Activated CD4-positive, alpha-beta T cell treated with anti-CD3 and anti-CD28 coated beads, Interleukin-2, amount 10 ng/mL, durations not matched to agents 7 days and 5 days (primary cell): ENCODE results near the gene SCD5. TPM values are rescaled to one million over a fixed set of nuclear protein-coding genes. Genes with fewer than 3 reads are reported as not detected.

ENCODE experiments used
- CTCF ChIA-PET: fragments of 350-600 bp; sonication (Branson Sonifier 250); formaldehyde crosslinking; loops from one replicate; lab custom pipeline; 2021; ENCODE audit warnings: antibody characterized with exemption; lab: Charles Lee
- POLR2A ChIA-PET: fragments of 350-600 bp; sonication (Branson Sonifier 250); formaldehyde crosslinking; loops from one replicate; lab custom pipeline; 2021; ENCODE audit warnings: antibody characterized with exemption; lab: Charles Lee
- DNase-seq: peaks from one replicate; pipeline ENCODE4 v3.0.0-alpha.2; 2020
- H3K27ac Mint-ChIP-seq: one replicate; pipeline ENCODE4 v1.8.0; 2021; ENCODE audit warnings: mild to moderate bottlenecking, moderate library complexity, mixed read lengths
- H3K27me3 Mint-ChIP-seq: one replicate; pipeline ENCODE4 v1.8.0; 2021; ENCODE audit warnings: mixed read lengths
- H3K36me3 Mint-ChIP-seq: one replicate; pipeline ENCODE4 v1.8.0; 2021; ENCODE audit warnings: low read depth, mixed read lengths
- H3K4me1 Mint-ChIP-seq: one replicate; pipeline ENCODE4 v1.8.0; 2021; ENCODE audit warnings: mixed read lengths
- H3K4me3 Mint-ChIP-seq: one replicate; pipeline ENCODE4 v1.8.0; 2021; ENCODE audit warnings: mild to moderate bottlenecking, moderate library complexity, mixed read lengths
- H3K9me3 Mint-ChIP-seq: one replicate; pipeline ENCODE4 v1.8.0; 2021; ENCODE audit warnings: mixed read lengths
- total RNA-seq, 2 experiments: library from RNA; stranded (reverse); gene quantifications; one replicate each; pipeline ENCODE4 v1.2.3, GENCODE V29; 2021

SCD5 gene
- total RNA-seq, 2 experiments from 2014 or later, result 2.0 TPM

- CTCF ChIA-PET, result interaction anchor here (1.1 to 1.7 kb wide), 3 partner anchors 9 to 235 kb away, joined by 3 to 5 read pairs (median 4); no protein-coding TSS in a partner anchor
- H3K36me3 Mint-ChIP-seq, result no peaks in the 10 kb centered on the region
- peaks cover 8% of the 10 kb centered on the region for H3K27me3 Mint-ChIP-seq
- DNase-seq, result no peak
- POLR2A ChIA-PET, result no interaction called here
- no peak overlapping the region for H3K4me3 Mint-ChIP-seq
- no peaks in the 10 kb centered on the region for H3K9me3 Mint-ChIP-seq
- H3K4me1 Mint-ChIP-seq, result no peaks in the 10 kb centered on the region
- no peak overlapping the region for H3K27ac Mint-ChIP-seq
Measured at GRCh38 chr4:82704156-82704555, 94.4 kb downstream of the SCD5 start.

- no peak overlapping the region for H3K4me3 Mint-ChIP-seq
- no peak overlapping the region for H3K27ac Mint-ChIP-seq
- no peaks in the 10 kb centered on the region for H3K9me3 Mint-ChIP-seq
- no peaks in the 10 kb centered on the region for H3K36me3 Mint-ChIP-seq
- no peaks in the 10 kb centered on the region for H3K4me1 Mint-ChIP-seq
- no peak for DNase-seq
- ChIA-PET POLR2A (interaction anchor here (0.7 kb wide), 1 partner anchor 31 kb away, joined by 3 read pairs; no protein-coding TSS in a partner anchor), CTCF (interaction anchor here (1.3 kb wide), 1 partner anchor 70 kb away, joined by 3 read pairs; no protein-coding TSS in a partner anchor)
- peaks cover 2% of the 10 kb centered on the region for H3K27me3 Mint-ChIP-seq
Measured at GRCh38 chr4:82698412-82698811, 100.2 kb downstream of the SCD5 start.

- H3K36me3 Mint-ChIP-seq, result no peaks in the 10 kb centered on the region
- no peak overlapping the region for H3K27ac Mint-ChIP-seq
- H3K4me1 Mint-ChIP-seq, result no peaks in the 10 kb centered on the region
- CTCF ChIA-PET, result interaction anchor here (1.3 kb wide), 1 partner anchor 69 kb away, joined by 3 read pairs; no protein-coding TSS in a partner anchor
- no peaks in the 10 kb centered on the region for H3K9me3 Mint-ChIP-seq
- no peak for DNase-seq
- H3K4me3 Mint-ChIP-seq, result no peak overlapping the region
- POLR2A ChIA-PET, result interaction anchor here (0.7 kb wide), 1 partner anchor 31 kb away, joined by 3 read pairs; no protein-coding TSS in a partner anchor
- H3K27me3 Mint-ChIP-seq, result peaks cover 2% of the 10 kb centered on the region
Measured at GRCh38 chr4:82697561-82697960, 101.0 kb downstream of the SCD5 start.

GRCh38 chr4:82696117-82696860 is 102.3 kb downstream of the SCD5 start:
- no peaks in the 10 kb centered on the region for H3K27me3 Mint-ChIP-seq
- CTCF ChIA-PET, result interaction anchor here (1.6 kb wide), 1 partner anchor 11 kb away, joined by 3 read pairs; no protein-coding TSS in a partner anchor
- no peaks in the 10 kb centered on the region for H3K4me1 Mint-ChIP-seq
- no peak for DNase-seq
- H3K9me3 Mint-ChIP-seq, result no peaks in the 10 kb centered on the region
- no peak overlapping the region for H3K27ac Mint-ChIP-seq
- no peak overlapping the region for H3K4me3 Mint-ChIP-seq
- H3K36me3 Mint-ChIP-seq, result no peaks in the 10 kb centered on the region
- POLR2A ChIA-PET, result no interaction called here

GRCh38 chr4:82694892-82695291 is 103.7 kb downstream of the SCD5 start:
- Mint-ChIP-seq H3K27ac (no peak overlapping the region), H3K4me3 (no peak overlapping the region), H3K4me1 (no peaks in the 10 kb centered on the region), H3K27me3 (no peaks in the 10 kb centered on the region), H3K9me3 (no peaks in the 10 kb centered on the region), H3K36me3 (no peaks in the 10 kb centered on the region)
- POLR2A ChIA-PET, result no interaction called here
- CTCF ChIA-PET, result interaction anchor here (0.9 kb wide), 1 partner anchor 10 kb away, joined by 4 read pairs; no protein-coding TSS in a partner anchor
- DNase-seq, result no peak

- H3K9me3 Mint-ChIP-seq, result no peaks in the 10 kb centered on the region
- no peaks in the 10 kb centered on the region for H3K27me3 Mint-ChIP-seq
- no peaks in the 10 kb centered on the region for H3K4me1 Mint-ChIP-seq
- CTCF ChIA-PET, result no interaction called here
- no peaks in the 10 kb centered on the region for H3K36me3 Mint-ChIP-seq
- no peak for DNase-seq
- no peak overlapping the region for H3K27ac Mint-ChIP-seq
- POLR2A ChIA-PET, result no interaction called here
- no peak overlapping the region for H3K4me3 Mint-ChIP-seq
Measured at GRCh38 chr4:82694046-82694445, 104.5 kb downstream of the SCD5 start.

GRCh38 chr4:82692101-82692780 is 106.4 kb downstream of the SCD5 start:
- peaks cover 7% of the 10 kb centered on the region for H3K27me3 Mint-ChIP-seq
- H3K4me3 Mint-ChIP-seq, result no peak overlapping the region
- ChIA-PET CTCF (no interaction called here), POLR2A (no interaction called here)
- no peak overlapping the region for H3K27ac Mint-ChIP-seq
- H3K9me3 Mint-ChIP-seq, result no peaks in the 10 kb centered on the region
- H3K4me1 Mint-ChIP-seq, result no peaks in the 10 kb centered on the region
- DNase-seq, result no peak
- H3K36me3 Mint-ChIP-seq, result no peaks in the 10 kb centered on the region

GRCh38 chr4:82691431-82691830 is 107.2 kb downstream of the SCD5 start:
- ChIA-PET CTCF (no interaction called here), POLR2A (no interaction called here)
- no peak for DNase-seq
- Mint-ChIP-seq H3K9me3 (no peaks in the 10 kb centered on the region), H3K27ac (no peak overlapping the region), H3K36me3 (no peaks in the 10 kb centered on the region), H3K4me3 (no peak overlapping the region), H3K4me1 (no peaks in the 10 kb centered on the region), H3K27me3 (peaks cover 7% of the 10 kb centered on the region)

GRCh38 chr4:82688091-82688795 is 110.4 kb downstream of the SCD5 start:
- CTCF ChIA-PET, result no interaction called here

GRCh38 chr4:82687531-82687930 is 111.1 kb downstream of the SCD5 start:
- H3K27me3 Mint-ChIP-seq, result peaks cover 15% of the 10 kb centered on the region
- no peak for DNase-seq
- H3K9me3 Mint-ChIP-seq, result no peaks in the 10 kb centered on the region
- H3K4me3 Mint-ChIP-seq, result no peak overlapping the region
- POLR2A ChIA-PET, result no interaction called here
- no peak overlapping the region for H3K27ac Mint-ChIP-seq
- no peaks in the 10 kb centered on the region for H3K4me1 Mint-ChIP-seq
- CTCF ChIA-PET, result no interaction called here
- no peaks in the 10 kb centered on the region for H3K36me3 Mint-ChIP-seq

More at GRCh38 chr4:82688091-82688795, 110.4 kb downstream of the SCD5 start:
- Mint-ChIP-seq H3K27ac (no peak overlapping the region), H3K27me3 (peaks cover 15% of the 10 kb centered on the region), H3K9me3 (no peaks in the 10 kb centered on the region), H3K4me3 (no peak overlapping the region), H3K36me3 (no peaks in the 10 kb centered on the region), H3K4me1 (no peaks in the 10 kb centered on the region)
- DNase-seq, result no peak
- POLR2A ChIA-PET, result no interaction called here

- CTCF ChIA-PET, result interaction anchor here (0.5 kb wide), 1 partner anchor 254 kb away, joined by 3 read pairs; no protein-coding TSS in a partner anchor
- Mint-ChIP-seq H3K27ac (no peak overlapping the region), H3K9me3 (no peaks in the 10 kb centered on the region), H3K4me3 (no peak overlapping the region), H3K36me3 (no peaks in the 10 kb centered on the region), H3K4me1 (no peaks in the 10 kb centered on the region), H3K27me3 (peaks cover 8% of the 10 kb centered on the region)
- DNase-seq, result no peak
- POLR2A ChIA-PET, result no interaction called here
Measured at GRCh38 chr4:82681754-82682153, 116.8 kb downstream of the SCD5 start.

- POLR2A ChIA-PET, result interaction anchor here (0.6 kb wide), 1 partner anchor 19 kb away, joined by 3 read pairs; no protein-coding TSS in a partner anchor
- no peaks in the 10 kb centered on the region for H3K36me3 Mint-ChIP-seq
- no peaks in the 10 kb centered on the region for H3K9me3 Mint-ChIP-seq
- H3K4me3 Mint-ChIP-seq, result no peak overlapping the region
- H3K4me1 Mint-ChIP-seq, result no peaks in the 10 kb centered on the region
- CTCF ChIA-PET, result no interaction called here
- H3K27me3 Mint-ChIP-seq, result peaks cover 8% of the 10 kb centered on the region
- no peak for DNase-seq
- no peak overlapping the region for H3K27ac Mint-ChIP-seq
Measured at GRCh38 chr4:82680834-82681233, 117.8 kb downstream of the SCD5 start.
